ENCODE results near the gene DOCK9.

The DOCK9 gene

DNA sequence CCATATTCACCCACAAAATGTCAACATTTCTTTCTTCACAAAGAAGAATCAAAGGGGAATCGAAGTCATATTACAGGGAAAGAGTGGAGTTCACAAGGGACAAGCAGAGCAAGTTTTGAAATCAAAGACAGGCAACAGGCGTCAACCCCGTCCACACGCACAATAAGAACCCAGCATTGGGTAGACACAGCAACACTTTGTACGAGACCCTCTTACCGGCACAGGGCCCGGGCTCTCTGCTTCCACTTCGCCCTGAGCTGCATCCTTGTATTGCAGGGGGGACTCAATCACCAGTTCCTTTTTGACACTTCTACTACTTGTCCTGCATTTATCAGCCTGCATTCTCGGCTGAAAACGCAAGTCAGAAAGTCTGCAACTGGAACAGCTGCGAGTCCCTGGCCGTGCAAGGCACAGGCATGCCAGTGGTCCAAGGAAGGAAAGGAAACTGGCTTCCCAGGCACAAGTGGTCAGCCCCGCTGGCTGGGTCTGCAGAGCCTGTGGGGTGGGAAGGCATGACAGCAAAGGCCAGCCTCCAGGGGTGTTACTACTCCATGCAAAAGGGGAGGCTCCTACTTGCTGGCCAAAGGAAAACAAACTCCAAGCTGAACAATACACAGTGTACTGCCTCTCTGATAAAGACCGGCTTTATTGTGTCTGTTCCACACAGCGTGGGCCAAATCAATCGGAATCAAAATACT, at the start of gene DOCK9:
Gene DOCK9, minus strand, starts transcription at position 497 of the 698 bp plus-strand sequence. Its CDS starts 155 bp downstream, at position 342.
- DNase-seq = peak; percentile 86

- DNase-seq = no peak
Measured at GRCh38 chr13:99027260-99027659, 49.4 kb upstream of the DOCK9 start.

GRCh38 chr13:99022941-99023340, 45.1 kb upstream of the DOCK9 start:
- DNase-seq = no peak

GRCh38 chr13:99018418-99019180, 40.7 kb upstream of the DOCK9 start:
- no peak for DNase-seq

- peak; percentile 26 for DNase-seq
Measured at GRCh38 chr13:99015606-99016490, 38.0 kb upstream of the DOCK9 start.

DNA sequence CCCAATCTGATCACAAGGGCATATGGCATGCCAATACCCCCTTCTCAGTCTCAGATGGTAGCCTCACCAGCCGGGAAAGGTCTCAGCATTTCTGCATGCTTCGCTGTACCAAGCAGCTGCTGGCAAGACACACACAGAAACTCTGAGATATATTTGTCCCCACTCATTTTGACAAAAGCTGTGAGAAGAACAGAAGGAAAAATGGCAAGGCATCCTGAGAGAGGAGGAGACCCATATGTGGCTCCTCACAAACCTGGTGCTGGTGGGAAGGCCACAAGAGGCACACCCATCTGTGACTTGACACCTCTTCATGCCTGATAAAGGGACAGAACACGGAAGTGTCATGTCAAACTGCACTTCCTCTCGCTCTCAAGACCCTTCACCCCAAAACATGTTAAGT, 36.7 kb upstream of the DOCK9 start:
- no peak for DNase-seq

DNA sequence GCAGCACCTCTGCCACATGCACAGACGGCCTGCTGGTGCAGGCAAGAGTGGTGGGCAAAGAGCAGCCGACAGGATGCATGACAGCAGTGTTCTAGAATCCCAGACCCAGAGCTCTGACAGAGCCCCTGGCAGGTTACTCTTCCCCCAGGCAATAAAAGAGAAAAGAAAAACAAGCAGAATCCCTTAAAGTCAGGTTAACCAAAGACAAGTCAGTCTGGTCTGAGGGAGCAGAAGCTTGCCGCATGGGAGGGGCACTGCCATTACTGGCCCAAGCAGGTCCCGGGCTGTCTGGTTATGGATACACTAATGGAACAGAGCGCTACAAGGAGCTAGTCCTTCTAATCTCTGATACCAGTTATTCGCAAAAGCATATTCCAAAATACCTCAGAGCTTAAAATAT, 36.1 kb upstream of the DOCK9 start:
- no peak for DNase-seq

GRCh38 chr13:99012539-99012938, 34.7 kb upstream of the DOCK9 start:
- DNase-seq = no peak

DNA sequence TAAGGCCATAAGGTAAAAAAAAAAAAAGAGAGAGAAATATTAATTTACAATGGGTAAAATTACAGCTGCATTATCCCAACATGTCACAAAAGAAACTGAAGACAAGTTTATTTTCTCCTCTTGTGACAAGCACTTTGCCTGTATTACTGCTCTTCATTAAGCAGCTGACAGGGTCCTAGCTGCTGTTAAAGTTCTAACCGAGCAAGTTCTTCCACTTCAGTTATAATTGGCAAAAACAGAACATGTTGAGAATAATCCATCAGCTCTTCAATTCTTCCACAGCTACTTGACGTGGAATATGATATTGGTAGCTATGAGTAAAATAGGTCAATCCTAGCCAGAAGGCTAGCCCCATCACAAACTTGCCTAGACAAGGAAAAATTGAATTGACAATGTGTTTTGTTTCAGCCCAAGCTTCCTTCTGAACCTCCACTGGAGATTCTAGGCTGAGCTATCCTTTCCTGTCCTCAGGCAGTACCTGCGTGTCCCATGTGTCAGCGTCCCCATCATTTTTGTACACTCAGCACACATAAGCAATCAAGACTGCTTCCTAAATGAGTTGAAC, 32.2 kb upstream of the DOCK9 start:
- no peak for DNase-seq

GRCh38 chr13:99008577-99008976, 30.7 kb upstream of the DOCK9 start:
- no peak for DNase-seq

- no peak for DNase-seq
Measured at GRCh38 chr13:99007414-99007986, 29.6 kb upstream of the DOCK9 start.

DNA sequence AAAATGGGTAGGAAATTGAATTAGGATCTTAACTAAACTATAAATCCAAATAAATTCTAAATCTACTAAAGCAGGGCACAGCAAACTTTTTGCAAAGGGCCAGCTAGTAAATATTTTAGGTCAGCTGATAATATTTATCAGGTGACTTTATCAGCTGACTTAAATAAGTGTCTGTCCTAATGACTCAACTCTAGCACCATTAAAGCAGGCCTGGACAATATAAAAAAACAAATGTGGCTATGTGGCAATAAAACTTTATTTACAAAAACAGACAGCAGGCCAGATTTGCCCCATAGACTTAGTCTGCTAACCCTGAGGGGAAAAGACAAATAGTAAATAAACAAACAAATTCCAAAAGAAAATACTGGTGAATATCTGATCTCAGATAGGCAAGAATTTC, 27.7 kb upstream of the DOCK9 start:
- no peak for DNase-seq

DNA sequence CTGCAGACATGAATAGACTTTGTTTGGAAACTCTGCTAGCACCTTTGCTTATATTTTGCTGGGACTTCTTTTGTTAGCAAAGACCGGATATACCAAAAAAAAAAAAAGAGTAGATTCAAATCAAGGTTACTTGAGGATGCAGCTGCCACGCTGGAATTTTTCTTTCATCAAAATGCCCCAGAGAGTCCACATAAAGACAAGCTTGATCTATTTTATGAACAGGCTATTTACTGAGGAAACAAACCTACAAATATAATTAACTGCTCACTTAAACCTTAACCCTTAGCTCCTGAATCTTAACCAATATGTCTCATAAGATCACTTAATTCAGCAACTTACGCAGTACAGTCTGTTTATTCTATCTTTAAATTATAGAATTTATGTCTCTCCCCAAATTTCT, 27.1 kb upstream of the DOCK9 start:
- peak; percentile 46 for DNase-seq

GRCh38 chr13:99003851-99004471, 26.1 kb upstream of the DOCK9 start:
- DNase-seq = no peak

DNA sequence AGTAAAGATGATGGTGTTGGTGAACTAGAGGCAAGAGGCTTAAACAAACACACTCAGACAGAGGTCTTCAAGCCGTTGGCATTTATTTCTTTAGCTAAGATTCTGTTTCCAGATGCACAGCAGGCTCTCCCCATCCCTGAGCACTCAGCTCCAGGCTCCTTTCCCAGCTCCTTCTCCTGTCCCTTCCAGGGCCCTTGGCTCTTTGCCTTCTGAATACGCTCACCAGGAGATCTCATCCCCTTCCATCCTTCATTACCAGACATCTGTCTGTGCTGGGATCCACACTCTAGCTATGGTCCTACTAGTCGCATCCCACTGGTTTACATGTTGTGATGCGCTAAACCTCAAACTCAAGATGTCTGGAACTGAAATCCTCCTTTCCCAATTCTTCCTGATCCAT, 25.3 kb upstream of the DOCK9 start:
- no peak for DNase-seq

- no peak for DNase-seq
Measured at GRCh38 chr13:99002172-99002710, 24.4 kb upstream of the DOCK9 start.

- DNase-seq = no peak
Measured at GRCh38 chr13:99000137-99000536, 22.3 kb upstream of the DOCK9 start.

GRCh38 chr13:98999639-98999952, 21.7 kb upstream of the DOCK9 start:
- no peak for DNase-seq

GRCh38 chr13:98998831-98999638, 21.2 kb upstream of the DOCK9 start:
- no peak for DNase-seq

GRCh38 chr13:98997738-98998641, 20.1 kb upstream of the DOCK9 start:
- DNase-seq = peak; percentile 60

Data from NCI-H146 (cell line).